GM23248 (cell line): ENCODE data around the gene SHROOM1. TPM values are rescaled to one million over a fixed set of nuclear protein-coding genes. Genes with fewer than 3 reads are reported as not detected.
A peak's percentile ranks its signal among the peaks of the same experiment; 100 is the strongest.

Experiments
- DNase-seq: peaks from one replicate; pipeline ENCODE4 v3.0.0-alpha.2; 2015
- H2AFZ ChIP-seq: fragments of 200-600 bp; sonication (generic); 2 replicates; pipeline ENCODE4 v1.6.1; 2016; ENCODE audit warnings: antibody characterized with exemption
- H3F3A ChIP-seq: fragments of 200-600 bp; sonication (generic); 2 replicates; pipeline ENCODE4 v1.6.1; 2016; ENCODE audit warnings: mild to moderate bottlenecking, antibody characterized with exemption, mixed run types; ENCODE audit not compliant: insufficient read depth
- H3K27ac ChIP-seq: fragments of 200-600 bp; sonication (generic); 2 replicates; pipeline ENCODE4 v1.5.1; 2016; ENCODE audit warnings: mild to moderate bottlenecking
- H3K27me3 ChIP-seq: fragments of 200-600 bp; sonication (generic); replicated peaks from 2 replicates; pipeline ENCODE4 v1.6.1; 2016; ENCODE audit warnings: mild to moderate bottlenecking; ENCODE audit not compliant: insufficient read depth
- H3K36me3 ChIP-seq: fragments of 200-600 bp; sonication (generic); 2 replicates; pipeline ENCODE4 v1.6.1; 2016; ENCODE audit warnings: low read depth, mild to moderate bottlenecking
- H3K4me1 ChIP-seq: fragments of 200-600 bp; sonication (generic); 2 replicates; pipeline ENCODE4 v1.6.1; 2016; ENCODE audit warnings: mild to moderate bottlenecking; ENCODE audit not compliant: insufficient read depth
- H3K4me2 ChIP-seq: fragments of 200-600 bp; sonication (generic); one replicate; pipeline ENCODE4 v1.6.1; 2016; ENCODE audit warnings: mild to moderate bottlenecking; ENCODE audit not compliant: unreplicated experiment
- H3K4me3 ChIP-seq: fragments of 200-600 bp; sonication (generic); 2 replicates; pipeline ENCODE4 v1.5.1; 2016; ENCODE audit warnings: mild to moderate bottlenecking
- H3K79me2 ChIP-seq: fragments of 200-600 bp; sonication (generic); 2 replicates; pipeline ENCODE4 v1.6.1; 2016; ENCODE audit warnings: mild to moderate bottlenecking; ENCODE audit not compliant: insufficient read depth
- H3K9ac ChIP-seq: fragments of 200-600 bp; sonication (generic); 2 replicates; pipeline ENCODE4 v1.6.1; 2016; ENCODE audit warnings: mild to moderate bottlenecking
- H3K9me2 ChIP-seq: fragments of 200-600 bp; sonication (generic); 2 replicates; pipeline ENCODE4 v1.6.1; 2016; ENCODE audit warnings: mixed run types, mild to moderate bottlenecking, moderate library complexity; ENCODE audit not compliant: insufficient read depth
- H3K9me3 ChIP-seq: fragments of 200-600 bp; sonication (generic); one replicate; pipeline ENCODE4 v1.6.1; 2017; ENCODE audit warnings: low read depth
- H4K20me1 ChIP-seq: fragments of 200-600 bp; sonication (generic); 2 replicates; pipeline ENCODE4 v1.6.0; 2016; ENCODE audit not compliant: insufficient read depth
- EZH2 ChIP-seq: fragments of 200-600 bp; sonication (generic); IDR thresholded peaks from 2 replicates; pipeline ENCODE4 v1.6.1; 2018; ENCODE audit warnings: antibody characterized with exemption, mild to moderate bottlenecking; ENCODE audit not compliant: insufficient read depth, poor library complexity, severe bottlenecking
- EZH2phosphoT487 ChIP-seq: fragments of 200-600 bp; sonication (generic); IDR thresholded peaks from 2 replicates; pipeline ENCODE4 v1.6.1; 2018; ENCODE audit warnings: antibody characterized with exemption, moderate library complexity, mild to moderate bottlenecking, low read depth; ENCODE audit not compliant: insufficient read depth
- WGBS, 2 experiments: methylation state at CpG; one replicate each; pipeline ENCODE4 v1.1.6; 2015 to 2017; ENCODE audit warnings: low lambda C conversion rate in 2 of 2, low coverage in 1 of 2; ENCODE audit errors: missing lambda C conversion rate in 2 of 2; 5-methylcytosine and 5-hydroxymethylcytosine counted together
- in situ Hi-C: fragments of 300-500 bp; cut with MboI; formaldehyde crosslinking; loops from 2 replicates; pipeline ENCODE4 v1.15.0; 2020
- polyA plus RNA-seq: library from polyadenylated mRNA; unstranded; fragments of >200 nt; fragmentation: Nextera tagmentation; extraction: Ambion mirVana; gene quantifications from 2 replicates; pipeline ENCODE4 v1.2.1, GENCODE V29; 2016
- total RNA-seq: library from RNA; depleted of rRNA; stranded (reverse); fragments of >200 nt; shearing (Covaris generic); gene quantifications from 2 replicates; pipeline ENCODE4 v1.2.3, GENCODE V29; 2014

Gene SHROOM1
- total and polyA plus RNA-seq, 2 experiments from 2014 or later = 3.8 to 9.9 TPM

- Histone ChIP-seq H3K9ac (no peak overlapping the region), H3K27me3 (no peaks in the 10 kb centered on the region), H3K9me2 (no peaks in the 10 kb centered on the region), H3K4me1 (no peaks in the 10 kb centered on the region), H3F3A (peaks cover 11% of the 10 kb centered on the region), H2AFZ (no peak overlapping the region), H3K27ac (no peak overlapping the region), H4K20me1 (no peaks in the 10 kb centered on the region), H3K4me2 (no peak overlapping the region), H3K79me2 (no peaks in the 10 kb centered on the region), H3K4me3 (no peak overlapping the region), H3K36me3 (no peaks in the 10 kb centered on the region), H3K9me3 (no peaks in the 10 kb centered on the region)
- DNase-seq = no peak
- TF ChIP-seq EZH2 = no peak
- no peak for TF ChIP-seq EZH2phosphoT487
- in situ Hi-C loops = loop anchor here (25.0 kb wide), 1 partner anchor 436 kb away; no protein-coding TSS in a partner anchor
- WGBS, 2 experiments = 64 to 70% methylated on average over 63 to 64 of the region's 68 CpGs
These were observed 7.6 kb downstream of the SHROOM1 start for GRCh38 chr5:132822650-132823480.

- no peak overlapping the region for H3K27ac ChIP-seq
- in situ Hi-C loops = loop anchor here (25.0 kb wide), 1 partner anchor 434 kb away; no protein-coding TSS in a partner anchor
These were observed 8.7 kb downstream of the SHROOM1 start for GRCh38 chr5:132821791-132822190.

GRCh38 chr5:132821350-132821749 lies 9.1 kb downstream of the SHROOM1 start:
- in situ Hi-C loops = loop anchor here (25.0 kb wide), 1 partner anchor 434 kb away; no protein-coding TSS in a partner anchor
- Histone ChIP-seq H3K4me3 (no peak overlapping the region), H3K27ac (no peak overlapping the region), H3K27me3 (no peaks in the 10 kb centered on the region), H3K9ac (no peak overlapping the region), H3K79me2 (no peaks in the 10 kb centered on the region), H3K9me2 (no peaks in the 10 kb centered on the region), H3K9me3 (no peaks in the 10 kb centered on the region), H3K4me2 (no peak overlapping the region), H3K4me1 (no peaks in the 10 kb centered on the region), H3K36me3 (no peaks in the 10 kb centered on the region), H2AFZ (no peak overlapping the region), H4K20me1 (no peaks in the 10 kb centered on the region), H3F3A (peaks cover 14% of the 10 kb centered on the region)
- WGBS, 2 experiments = 92 to 96% methylated on average over 3 of the region's 3 CpGs
- no peak for DNase-seq
- TF ChIP-seq EZH2phosphoT487 (no peak), EZH2 (no peak)

More at GRCh38 chr5:132821791-132822190, 8.7 kb downstream of the SHROOM1 start:
- Histone ChIP-seq H3K4me3 (no peak overlapping the region), H3K27me3 (no peaks in the 10 kb centered on the region), H3F3A (peaks cover 11% of the 10 kb centered on the region), H3K79me2 (no peaks in the 10 kb centered on the region), H3K9me2 (no peaks in the 10 kb centered on the region), H4K20me1 (no peaks in the 10 kb centered on the region), H3K36me3 (no peaks in the 10 kb centered on the region), H3K9ac (no peak overlapping the region), H3K4me1 (no peaks in the 10 kb centered on the region), H2AFZ (no peak overlapping the region), H3K9me3 (no peaks in the 10 kb centered on the region), H3K4me2 (no peak overlapping the region)
- WGBS, 2 experiments = 59 to 63% methylated on average over 1 of the region's 1 CpG
- DNase-seq = peak; percentile 59
- TF ChIP-seq EZH2phosphoT487 = no peak
- TF ChIP-seq EZH2 = no peak

GRCh38 chr5:132820162-132820754 lies 10.2 kb downstream of the SHROOM1 start:
- Histone ChIP-seq H3K9ac (no peak overlapping the region), H3K4me3 (no peak overlapping the region), H3K79me2 (no peaks in the 10 kb centered on the region), H3K36me3 (no peaks in the 10 kb centered on the region), H3K27me3 (no peaks in the 10 kb centered on the region), H2AFZ (no peak overlapping the region), H3K9me2 (no peaks in the 10 kb centered on the region), H3K4me2 (no peak overlapping the region), H3K27ac (no peak overlapping the region), H3K9me3 (no peaks in the 10 kb centered on the region), H3F3A (peaks cover 21% of the 10 kb centered on the region), H3K4me1 (peaks cover 7% of the 10 kb centered on the region; the same call in 1 of the 2 replicates), H4K20me1 (no peaks in the 10 kb centered on the region)
- TF ChIP-seq EZH2 (no peak), EZH2phosphoT487 (no peak)
- WGBS, 2 experiments = 30 to 33% methylated on average over 15 of the region's 15 CpGs
- in situ Hi-C loops = loop anchor here (25.0 kb wide), 1 partner anchor 433 kb away; no protein-coding TSS in a partner anchor
- peak; percentile 92 for DNase-seq
